GM19468 (cell line): ENCODE data around the gene PRPF19.

Source experiments
- ATAC-seq: cut with Tn5 transposase; IDR thresholded peaks from one replicate; pipeline ENCODE4 v1.9.1; 2021; ENCODE audit warnings: mild to moderate bottlenecking, moderate library complexity, moderate number of reproducible peaks; ENCODE audit not compliant: unreplicated experiment; ENCODE audit errors: extremely low read depth

PRPF19 gene

GRCh38 chr11:60866911-60867870, 39.2 kb downstream of the PRPF19 start, which contains the start of gene ZP1:
Gene ZP1 (plus strand): TSS chr11:60867542. CDS start chr11:60867562, 20 bp downstream.
- no peak for ATAC-seq

- ATAC-seq: no peak
Measured at GRCh38 chr11:60864856-60865513, 41.4 kb downstream of the PRPF19 start.

- ATAC-seq: no peak
Measured at GRCh38 chr11:60863550-60864521, 42.5 kb downstream of the PRPF19 start.

- no peak for ATAC-seq
Measured at GRCh38 chr11:60862171-60862570, 44.2 kb downstream of the PRPF19 start.

- no peak for ATAC-seq
Measured at GRCh38 chr11:60860943-60861342, 45.4 kb downstream of the PRPF19 start.

- ATAC-seq: no peak
Measured at GRCh38 chr11:60859616-60860250, 46.7 kb downstream of the PRPF19 start.

GRCh38 chr11:60858731-60859464, 47.5 kb downstream of the PRPF19 start:
- ATAC-seq: no peak

GRCh38 chr11:60858236-60858635, 48.1 kb downstream of the PRPF19 start:
- no peak for ATAC-seq

GRCh38 chr11:60857378-60858232, 48.8 kb downstream of the PRPF19 start:
- ATAC-seq: no peak

GRCh38 chr11:60855726-60856633, 50.4 kb downstream of the PRPF19 start, which contains the start of gene PTGDR2:
Gene PTGDR2 (minus strand): TSS chr11:60855950. CDS start chr11:60853722, 2,228 bp downstream.
- ATAC-seq: no peak

- no peak for ATAC-seq
Measured at GRCh38 chr11:60854847-60855725, 51.3 kb downstream of the PRPF19 start.

- no peak for ATAC-seq
Measured at GRCh38 chr11:60854140-60854846, 52.1 kb downstream of the PRPF19 start.

- no peak for ATAC-seq
Measured at GRCh38 chr11:60852982-60853950, 53.1 kb downstream of the PRPF19 start.
